Osteoblast (primary cell): ENCODE results near the gene MESD. TPM values are rescaled to one million over a fixed set of nuclear protein-coding genes. Genes with fewer than 3 reads are reported as not detected.

Experiments used
- DNase-seq: peaks from one replicate; pipeline ENCODE4 v3.0.0; 2011; ENCODE audit warnings: low spot score, mixed read lengths; ENCODE audit not compliant: insufficient read length; ENCODE audit errors: missing footprints
- H2AFZ ChIP-seq: 2 replicates; pipeline ENCODE4 v1.6.0; 2011; ENCODE audit warnings: mild to moderate bottlenecking, low read length
- H3K27ac ChIP-seq: 2 replicates; pipeline ENCODE4 v1.5.1; 2011; ENCODE audit warnings: mild to moderate bottlenecking, low read depth, low read length, moderate library complexity
- H3K27me3 ChIP-seq: 2 replicates; pipeline ENCODE4 v1.6.0; 2012; ENCODE audit warnings: mild to moderate bottlenecking, control low read depth, inconsistent platforms, low read length, moderate library complexity; ENCODE audit not compliant: insufficient read depth
- H3K36me3 ChIP-seq: 2 replicates; pipeline ENCODE4 v1.5.1; 2011; ENCODE audit warnings: mild to moderate bottlenecking, low read length, control low read depth, moderate library complexity; ENCODE audit not compliant: insufficient read depth
- H3K4me1 ChIP-seq: 2 replicates; pipeline ENCODE4 v1.5.1; 2011; ENCODE audit warnings: mild to moderate bottlenecking, low read length, control low read depth, moderate library complexity; ENCODE audit not compliant: insufficient read depth
- H3K4me2 ChIP-seq: 2 replicates; pipeline ENCODE4 v1.6.0; 2011; ENCODE audit warnings: mild to moderate bottlenecking, low read length; ENCODE audit not compliant: insufficient read depth
- H3K4me3 ChIP-seq: fragments of 200-600 bp; sonication (generic); 3 replicates; pipeline ENCODE4 v1.5.1; 2012; ENCODE audit warnings: mild to moderate bottlenecking, low read length, inconsistent platforms; ENCODE audit not compliant: insufficient read depth
- H3K79me2 ChIP-seq: 2 replicates; pipeline ENCODE4 v1.6.0; 2012; ENCODE audit warnings: mild to moderate bottlenecking, low read length, control low read depth, inconsistent platforms; ENCODE audit not compliant: insufficient read depth
- H3K9me3 ChIP-seq: 2 replicates; pipeline ENCODE4 v1.5.1; 2011; ENCODE audit warnings: low read depth, low read length, control low read depth
- H4K20me1 ChIP-seq: 2 replicates; pipeline ENCODE4 v1.6.0; 2012; ENCODE audit warnings: mild to moderate bottlenecking, low read length, control low read depth; ENCODE audit not compliant: insufficient read depth
- total RNA-seq: library from RNA; depleted of rRNA; stranded (reverse); fragments of >200 nt; gene quantifications from 2 replicates; pipeline ENCODE4 v1.2.3, GENCODE V29; 2012
- TF ChIP-seq, protein P1 (sequence below): IDR thresholded peaks from 2 replicates; pipeline ENCODE4 v1.5.1; 2011; ENCODE audit warnings: mild to moderate bottlenecking, low read depth, low read length, moderate library complexity; ENCODE audit errors: extremely low read depth

Gene MESD
- total RNA-seq, 1 donor, result 16.6 TPM

DNA sequence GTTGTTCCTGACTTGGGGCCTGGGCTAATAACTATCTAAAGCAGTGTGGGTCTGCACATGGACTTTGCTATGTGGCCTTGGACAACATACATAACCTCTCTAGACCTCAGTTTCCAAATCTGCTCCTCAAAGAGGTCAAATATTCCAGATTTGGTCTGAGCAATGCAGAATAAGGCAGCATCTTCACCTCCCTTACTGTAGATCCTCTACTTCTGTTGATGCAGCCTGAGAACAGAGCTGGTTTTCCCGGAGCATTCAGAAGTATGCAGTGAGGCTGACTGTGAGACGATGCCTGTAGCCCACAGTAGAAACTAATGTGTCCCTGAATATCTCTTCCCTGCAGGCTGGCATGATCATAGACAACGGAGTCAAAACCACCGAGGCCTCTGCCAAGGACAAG lies 65.3 kb downstream of the MESD start:
- peaks cover 38% of the 10 kb centered on the region for H3K4me1 ChIP-seq
- H3K27me3 ChIP-seq, result no peaks in the 10 kb centered on the region
- H3K27ac ChIP-seq, result peak overlapping the region; percentile 21
- no peaks in the 10 kb centered on the region for H3K9me3 ChIP-seq
- H3K4me3 ChIP-seq, result no peak overlapping the region
- H3K4me2 ChIP-seq, result no peak overlapping the region
- peaks cover 20% of the 10 kb centered on the region for H4K20me1 ChIP-seq
- TF ChIP-seq, protein P1, sequence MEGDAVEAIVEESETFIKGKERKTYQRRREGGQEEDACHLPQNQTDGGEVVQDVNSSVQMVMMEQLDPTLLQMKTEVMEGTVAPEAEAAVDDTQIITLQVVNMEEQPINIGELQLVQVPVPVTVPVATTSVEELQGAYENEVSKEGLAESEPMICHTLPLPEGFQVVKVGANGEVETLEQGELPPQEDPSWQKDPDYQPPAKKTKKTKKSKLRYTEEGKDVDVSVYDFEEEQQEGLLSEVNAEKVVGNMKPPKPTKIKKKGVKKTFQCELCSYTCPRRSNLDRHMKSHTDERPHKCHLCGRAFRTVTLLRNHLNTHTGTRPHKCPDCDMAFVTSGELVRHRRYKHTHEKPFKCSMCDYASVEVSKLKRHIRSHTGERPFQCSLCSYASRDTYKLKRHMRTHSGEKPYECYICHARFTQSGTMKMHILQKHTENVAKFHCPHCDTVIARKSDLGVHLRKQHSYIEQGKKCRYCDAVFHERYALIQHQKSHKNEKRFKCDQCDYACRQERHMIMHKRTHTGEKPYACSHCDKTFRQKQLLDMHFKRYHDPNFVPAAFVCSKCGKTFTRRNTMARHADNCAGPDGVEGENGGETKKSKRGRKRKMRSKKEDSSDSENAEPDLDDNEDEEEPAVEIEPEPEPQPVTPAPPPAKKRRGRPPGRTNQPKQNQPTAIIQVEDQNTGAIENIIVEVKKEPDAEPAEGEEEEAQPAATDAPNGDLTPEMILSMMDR, result no peak
- DNase-seq, result no peak
- no peak overlapping the region for H2AFZ ChIP-seq
- no peaks in the 10 kb centered on the region for H3K79me2 ChIP-seq
- peaks cover 94% of the 10 kb centered on the region for H3K36me3 ChIP-seq

DNA sequence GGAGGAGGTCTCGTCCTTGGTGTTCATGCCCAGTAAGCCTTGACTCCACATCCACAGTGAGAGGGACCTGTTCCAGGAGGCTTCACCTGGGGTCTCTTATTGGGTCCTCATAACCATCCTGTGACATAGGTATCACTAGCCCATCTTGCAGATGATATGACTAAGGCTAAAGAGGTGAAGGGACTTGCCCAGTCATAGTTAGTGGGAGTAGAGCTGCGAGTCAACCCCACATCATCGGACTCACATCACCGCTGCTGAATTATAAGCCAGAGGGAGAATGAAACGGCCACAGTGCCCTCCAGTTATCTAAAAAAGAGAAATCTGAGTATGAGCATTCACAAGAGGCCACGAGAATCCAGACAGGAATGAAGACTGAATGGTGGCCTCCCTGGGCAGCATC lies 66.0 kb downstream of the MESD start:
- Histone ChIP-seq H3K9me3 (no peaks in the 10 kb centered on the region), H2AFZ (no peak overlapping the region), H3K79me2 (no peaks in the 10 kb centered on the region), H3K4me1 (peaks cover 32% of the 10 kb centered on the region), H3K27ac (no peak overlapping the region), H4K20me1 (peaks cover 20% of the 10 kb centered on the region), H3K4me2 (no peak overlapping the region), H3K4me3 (no peak overlapping the region), H3K36me3 (peaks cover 94% of the 10 kb centered on the region), H3K27me3 (no peaks in the 10 kb centered on the region)
- DNase-seq, result peak; percentile 68
- TF ChIP-seq, protein P1, result no peak

DNA sequence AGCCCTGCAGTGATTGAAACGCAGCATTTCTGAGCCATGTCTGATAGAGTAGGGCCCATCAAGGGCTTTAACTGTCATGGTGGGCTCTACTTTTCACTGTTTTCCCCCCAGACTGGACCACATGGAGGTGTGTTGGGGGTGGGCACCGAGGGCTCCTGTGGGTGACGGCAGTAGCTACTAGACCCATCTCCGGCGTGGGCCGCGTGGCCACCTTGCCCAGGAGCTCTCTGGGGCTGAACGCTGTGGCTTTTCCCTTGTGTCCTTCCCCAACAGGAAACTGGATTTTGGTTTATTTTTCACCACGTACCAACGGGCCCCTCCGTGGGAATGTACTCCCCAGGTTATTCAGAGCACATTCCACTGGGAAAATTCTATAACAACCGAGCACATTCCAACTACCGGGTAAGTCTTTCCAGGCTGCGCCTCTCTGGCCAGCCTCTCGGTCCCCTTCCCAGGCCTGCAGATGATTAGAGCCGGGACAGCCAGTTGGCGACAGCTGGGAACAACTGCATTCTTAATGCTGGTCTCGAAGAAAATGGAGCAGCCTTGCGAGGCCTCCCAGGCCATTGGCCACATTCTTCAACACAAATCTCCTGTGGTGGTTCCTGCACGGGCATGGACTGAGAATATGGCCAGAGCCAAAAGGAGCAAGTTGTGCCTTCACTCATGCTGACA lies 67.7 kb downstream of the MESD start:
- Histone ChIP-seq H4K20me1 (peaks cover 21% of the 10 kb centered on the region), H2AFZ (no peak overlapping the region), H3K4me3 (no peak overlapping the region), H3K9me3 (no peaks in the 10 kb centered on the region), H3K27ac (no peak overlapping the region), H3K4me2 (no peak overlapping the region), H3K27me3 (no peaks in the 10 kb centered on the region), H3K4me1 (peaks cover 24% of the 10 kb centered on the region), H3K79me2 (no peaks in the 10 kb centered on the region), H3K36me3 (peaks cover 89% of the 10 kb centered on the region)
- DNase-seq, result no peak
- TF ChIP-seq, protein P1, result no peak

DNA sequence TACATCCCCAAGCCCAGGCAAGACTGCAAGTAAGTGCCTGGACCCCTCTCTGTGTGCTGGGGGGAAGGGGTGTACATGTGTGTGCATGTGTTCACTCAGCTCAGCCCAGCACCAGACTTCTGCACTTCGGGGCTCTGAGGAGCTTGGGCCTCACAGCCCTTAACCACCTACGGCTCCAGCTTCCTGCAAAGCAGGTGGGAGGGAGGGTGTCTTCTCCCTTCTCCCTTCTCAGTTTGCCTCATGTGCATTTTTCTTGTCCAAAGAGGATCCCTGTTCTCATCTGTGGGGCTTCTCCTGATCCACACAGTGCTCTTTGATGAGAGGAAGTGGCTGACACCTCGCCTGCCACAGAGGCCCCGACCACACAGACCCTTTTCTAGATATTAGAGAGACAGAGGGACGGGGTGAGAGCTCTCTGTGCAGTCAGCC lies 69.3 kb downstream of the MESD start:
- no peaks in the 10 kb centered on the region for H3K27me3 ChIP-seq
- H3K9me3 ChIP-seq, result no peaks in the 10 kb centered on the region
- no peak overlapping the region for H2AFZ ChIP-seq
- no peaks in the 10 kb centered on the region for H3K79me2 ChIP-seq
- H3K27ac ChIP-seq, result no peak overlapping the region
- peaks cover 11% of the 10 kb centered on the region for H3K4me1 ChIP-seq
- no peak overlapping the region for H3K4me3 ChIP-seq
- TF ChIP-seq, protein P1, result no peak
- no peak overlapping the region for H3K4me2 ChIP-seq
- DNase-seq, result no peak
- peaks cover 91% of the 10 kb centered on the region for H3K36me3 ChIP-seq
- peaks cover 24% of the 10 kb centered on the region for H4K20me1 ChIP-seq
